Lung (tissue), 12 donors: ENCODE results near the gene SELL. TPM values are rescaled to one million over a fixed set of nuclear protein-coding genes. Genes with fewer than 3 reads are reported as not detected.

Experiments used
- ATAC-seq: fragments of 200-7000 bp; cut with Tn5 transposase; one replicate; pipeline ENCODE4 v1.9.1; 2020; ENCODE audit warnings: moderate number of reproducible peaks; ENCODE audit not compliant: insufficient read depth, low FRiP score
- DNase-seq, 3 donors: peaks; one replicate each; pipeline ENCODE4 v3.0.0-alpha.2; 2013 to 2017
- H3K27ac ChIP-seq, 2 donors: one replicate each; pipeline ENCODE4 v1.5.1; 2013; ENCODE audit warnings: mild to moderate bottlenecking in 2 of 2, moderate library complexity in 2 of 2, control low read depth in 1 of 2, inconsistent platforms in 1 of 2, low read depth in 1 of 2, low read length in 1 of 2
- H3K27me3 ChIP-seq, 3 donors: one replicate each; pipeline ENCODE4 v1.5.1; 2013; ENCODE audit warnings: low read length in 2 of 3; ENCODE audit not compliant: control insufficient read depth in 3 of 3, insufficient read depth in 3 of 3
- H3K36me3 ChIP-seq, 4 donors: one replicate each; pipeline ENCODE4 v1.5.1; 2013; ENCODE audit warnings: low read length in 4 of 4, mild to moderate bottlenecking in 1 of 4, moderate library complexity in 1 of 4; ENCODE audit not compliant: control insufficient read depth in 4 of 4, insufficient read depth in 4 of 4
- H3K4me1 ChIP-seq, 5 donors: one replicate each; pipeline ENCODE4 v1.5.1; 2013; ENCODE audit warnings: low read length in 5 of 5, mild to moderate bottlenecking in 2 of 5, moderate library complexity in 1 of 5; ENCODE audit not compliant: control insufficient read depth in 5 of 5, insufficient read depth in 5 of 5
- H3K4me3 ChIP-seq: one replicate; pipeline ENCODE4 v1.5.1; 2013; ENCODE audit warnings: mild to moderate bottlenecking, control low read depth, moderate library complexity
- H3K9ac ChIP-seq, 2 donors: one replicate each; pipeline ENCODE4 v1.5.1; 2013; ENCODE audit warnings: low read length in 2 of 2, control low read depth in 1 of 2; ENCODE audit not compliant: insufficient read depth in 1 of 2
- H3K9me3 ChIP-seq, 4 donors: one replicate each; pipeline ENCODE4 v1.5.1; 2013; ENCODE audit warnings: low read length in 3 of 4, mild to moderate bottlenecking in 1 of 4, moderate library complexity in 1 of 4; ENCODE audit not compliant: control insufficient read depth in 4 of 4, insufficient read depth in 3 of 4
- WGBS, 2 donors: extraction: QIAGEN DNeasy Blood & Tissue Kit; methylation state at CpG; one replicate each; pipeline ENCODE4 v1.1.7; 2013; 5-methylcytosine and 5-hydroxymethylcytosine counted together
- polyA plus RNA-seq, 2 donors: library from polyadenylated mRNA; stranded (reverse); fragments of 200-250 nt; gene quantifications; one replicate each; pipeline ENCODE4 v1.2.1, GENCODE V29; 2013
- total RNA-seq, 2 donors: library from RNA; depleted of rRNA in 1 of 2; stranded (reverse); fragments of >200 nt in 1 of 2; gene quantifications; one replicate each; pipeline ENCODE4 v1.2.1, GENCODE V29; 2014 to 2021
- TF ChIP-seq, protein P1 (sequence below): IDR thresholded peaks from 2 replicates; pipeline ENCODE4 v1.5.1; 2012; ENCODE audit warnings: mild to moderate bottlenecking; ENCODE audit errors: control extremely low read depth, extremely low read depth
- donor health status: control.
- donor health status: control.
- donor health status: Bipolar disorder and iron deficiency.
- donor health status: healthy.
- donor health status: DM: yes; HTN: yes; CAD: no.

The SELL gene
- total and polyA plus RNA-seq, 4 donors = 3.6 to 143 (median 18.9) TPM

DNA sequence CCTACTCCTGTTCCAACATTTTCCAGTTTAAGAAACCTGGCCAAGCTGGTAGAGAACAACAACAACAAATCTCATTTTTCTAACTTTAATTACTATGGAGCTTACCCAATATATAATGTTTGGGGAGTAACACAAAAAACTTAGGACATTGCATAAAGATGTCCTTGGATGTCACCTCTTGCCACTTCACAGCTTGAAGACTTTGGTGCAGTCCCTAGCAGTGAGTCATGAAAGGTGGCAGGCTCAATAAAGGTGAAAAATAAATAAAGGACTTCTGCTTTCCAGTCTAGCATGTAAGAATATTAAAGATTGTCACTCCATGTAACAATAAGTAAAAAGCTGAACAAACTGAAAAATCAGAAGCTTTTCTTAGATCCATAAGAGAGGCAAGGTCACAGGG is 63.9 kb downstream of the SELL start:
- ATAC-seq = no peak
- Histone ChIP-seq H3K4me3 (no peak overlapping the region), H3K27me3 (no peaks in the 10 kb centered on the region), H3K9me3 (no peaks in the 10 kb centered on the region), H3K27ac (no peak overlapping the region), H3K36me3 (no peaks in the 10 kb centered on the region), H3K9ac (no peak overlapping the region), H3K4me1 (no peaks in the 10 kb centered on the region)
- TF ChIP-seq, protein P1, sequence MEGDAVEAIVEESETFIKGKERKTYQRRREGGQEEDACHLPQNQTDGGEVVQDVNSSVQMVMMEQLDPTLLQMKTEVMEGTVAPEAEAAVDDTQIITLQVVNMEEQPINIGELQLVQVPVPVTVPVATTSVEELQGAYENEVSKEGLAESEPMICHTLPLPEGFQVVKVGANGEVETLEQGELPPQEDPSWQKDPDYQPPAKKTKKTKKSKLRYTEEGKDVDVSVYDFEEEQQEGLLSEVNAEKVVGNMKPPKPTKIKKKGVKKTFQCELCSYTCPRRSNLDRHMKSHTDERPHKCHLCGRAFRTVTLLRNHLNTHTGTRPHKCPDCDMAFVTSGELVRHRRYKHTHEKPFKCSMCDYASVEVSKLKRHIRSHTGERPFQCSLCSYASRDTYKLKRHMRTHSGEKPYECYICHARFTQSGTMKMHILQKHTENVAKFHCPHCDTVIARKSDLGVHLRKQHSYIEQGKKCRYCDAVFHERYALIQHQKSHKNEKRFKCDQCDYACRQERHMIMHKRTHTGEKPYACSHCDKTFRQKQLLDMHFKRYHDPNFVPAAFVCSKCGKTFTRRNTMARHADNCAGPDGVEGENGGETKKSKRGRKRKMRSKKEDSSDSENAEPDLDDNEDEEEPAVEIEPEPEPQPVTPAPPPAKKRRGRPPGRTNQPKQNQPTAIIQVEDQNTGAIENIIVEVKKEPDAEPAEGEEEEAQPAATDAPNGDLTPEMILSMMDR = no peak
- DNase-seq = no peak

DNA sequence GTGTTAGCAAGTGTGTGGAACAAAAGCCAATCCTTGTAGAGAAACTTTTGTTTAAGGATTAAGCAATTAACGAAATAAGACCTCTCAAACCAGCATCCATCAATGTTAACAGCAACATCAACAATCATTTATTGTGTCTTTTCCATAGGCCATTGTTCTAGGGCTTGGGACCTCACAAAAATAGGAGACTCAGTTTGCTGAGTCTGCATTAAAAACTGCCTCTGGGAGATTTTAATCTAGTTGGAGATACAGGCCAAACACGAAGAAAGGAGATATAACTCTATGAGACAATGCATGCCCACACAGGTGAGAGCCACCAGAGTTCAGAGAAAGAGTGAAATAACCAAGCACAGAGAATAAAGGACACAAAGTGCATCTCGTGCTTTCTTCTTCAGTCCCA is 67.1 kb downstream of the SELL start:
- no peak overlapping the region for H3K4me3 ChIP-seq
- no peaks in the 10 kb centered on the region for H3K9me3 ChIP-seq
- WGBS, 2 donors = 74 to 83% methylated on average over 3 of the region's 3 CpGs
- ATAC-seq (no peak), DNase-seq (no peak)
- no peaks in the 10 kb centered on the region for H3K4me1 ChIP-seq
- TF ChIP-seq, protein P1 = no peak
- H3K9ac ChIP-seq = no peak overlapping the region
- no peaks in the 10 kb centered on the region for H3K36me3 ChIP-seq
- no peaks in the 10 kb centered on the region for H3K27me3 ChIP-seq
- H3K27ac ChIP-seq = no peak overlapping the region

Other genes with a start within 250 kb of the SELL start
- gene SLC19A2, start 225.7 kb downstream of the SELL start, total RNA-seq = 10 to 100 TPM; 15.6 to 23.1 TPM
- 10 to 100 TPM; 16.0 to 18.7 TPM for gene SLC19A2, start 225.7 kb downstream of the SELL start, polyA plus RNA-seq
- 1 to 10 TPM in 1 of 2 donors, under 1 TPM in 1; 0.74 to 3.4 TPM for gene F5, start 125.1 kb downstream of the SELL start, total RNA-seq
- gene F5, start 125.1 kb downstream of the SELL start, polyA plus RNA-seq = 1 to 10 TPM; 1.5 to 5.3 TPM
- 10 to 100 TPM; 11.2 to 13.0 TPM for gene SELP, start 81.5 kb downstream of the SELL start, total RNA-seq
- gene SELP, start 81.5 kb downstream of the SELL start, polyA plus RNA-seq = 10 to 100 TPM in 1 of 2 donors, 1 to 10 TPM in 1; 9.3 to 12.1 TPM
- gene SELE, start 22.5 kb upstream of the SELL start, total RNA-seq = 1 to 10 TPM; 3.2 to 4.5 TPM
- gene SELE, start 22.5 kb upstream of the SELL start, polyA plus RNA-seq = 10 to 100 TPM in 1 of 2 donors, 1 to 10 TPM in 1; 2.1 to 40.2 TPM
- gene METTL18, start 83.3 kb upstream of the SELL start, total RNA-seq = 1 to 10 TPM; 5.9 to 8.6 TPM
- 1 to 10 TPM; 4.4 to 6.8 TPM for gene METTL18, start 83.3 kb upstream of the SELL start, polyA plus RNA-seq
- 10 to 100 TPM in 1 of 2 donors, 1 to 10 TPM in 1; 9.5 to 16.0 TPM for gene SCYL3, start 182.3 kb upstream of the SELL start, total RNA-seq
- 1 to 10 TPM; 3.8 to 5.7 TPM for gene SCYL3, start 182.3 kb upstream of the SELL start, polyA plus RNA-seq